AG09309 (cell line): ENCODE data around the gene RBM11.

Experiments
- DNase-seq: peaks from one replicate; pipeline ENCODE4 v3.0.0-alpha.2; 2010; ENCODE audit warnings: low read depth
- H3K4me3 ChIP-seq: 2 replicates; pipeline ENCODE4 v1.5.1; 2011; ENCODE audit warnings: mild to moderate bottlenecking, low read depth, low read length, moderate library complexity; ENCODE audit not compliant: control insufficient read depth
- TF ChIP-seq, protein P1 (sequence below): IDR thresholded peaks from 2 replicates; pipeline ENCODE4 v1.5.1; 2011; ENCODE audit warnings: mild to moderate bottlenecking, low read depth, low read length, inconsistent platforms; ENCODE audit not compliant: insufficient read depth, control insufficient read depth; ENCODE audit errors: missing control alignments

RBM11 gene

DNA sequence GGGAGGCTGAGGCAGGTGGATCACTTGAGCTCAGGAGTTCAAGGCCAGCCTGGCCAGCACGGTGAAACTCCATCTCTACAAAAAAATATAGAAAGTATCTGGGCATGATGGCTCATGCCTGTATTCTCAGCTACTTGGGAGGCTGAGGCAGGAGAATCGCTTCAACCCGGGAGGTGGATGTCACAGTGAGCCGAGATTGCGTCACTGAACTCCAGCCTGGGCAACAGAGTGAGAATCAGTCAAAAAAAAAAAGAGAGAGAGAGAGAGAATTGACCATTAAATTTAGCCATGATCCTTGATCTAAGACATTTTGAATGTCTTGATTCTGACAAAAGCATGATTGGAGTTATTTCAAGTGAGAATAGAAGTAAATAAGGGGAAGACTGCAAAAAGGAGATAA lies 19.1 kb downstream of the RBM11 start:
- TF ChIP-seq, protein P1, sequence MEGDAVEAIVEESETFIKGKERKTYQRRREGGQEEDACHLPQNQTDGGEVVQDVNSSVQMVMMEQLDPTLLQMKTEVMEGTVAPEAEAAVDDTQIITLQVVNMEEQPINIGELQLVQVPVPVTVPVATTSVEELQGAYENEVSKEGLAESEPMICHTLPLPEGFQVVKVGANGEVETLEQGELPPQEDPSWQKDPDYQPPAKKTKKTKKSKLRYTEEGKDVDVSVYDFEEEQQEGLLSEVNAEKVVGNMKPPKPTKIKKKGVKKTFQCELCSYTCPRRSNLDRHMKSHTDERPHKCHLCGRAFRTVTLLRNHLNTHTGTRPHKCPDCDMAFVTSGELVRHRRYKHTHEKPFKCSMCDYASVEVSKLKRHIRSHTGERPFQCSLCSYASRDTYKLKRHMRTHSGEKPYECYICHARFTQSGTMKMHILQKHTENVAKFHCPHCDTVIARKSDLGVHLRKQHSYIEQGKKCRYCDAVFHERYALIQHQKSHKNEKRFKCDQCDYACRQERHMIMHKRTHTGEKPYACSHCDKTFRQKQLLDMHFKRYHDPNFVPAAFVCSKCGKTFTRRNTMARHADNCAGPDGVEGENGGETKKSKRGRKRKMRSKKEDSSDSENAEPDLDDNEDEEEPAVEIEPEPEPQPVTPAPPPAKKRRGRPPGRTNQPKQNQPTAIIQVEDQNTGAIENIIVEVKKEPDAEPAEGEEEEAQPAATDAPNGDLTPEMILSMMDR = no peak
- H3K4me3 ChIP-seq = no peak overlapping the region

DNA sequence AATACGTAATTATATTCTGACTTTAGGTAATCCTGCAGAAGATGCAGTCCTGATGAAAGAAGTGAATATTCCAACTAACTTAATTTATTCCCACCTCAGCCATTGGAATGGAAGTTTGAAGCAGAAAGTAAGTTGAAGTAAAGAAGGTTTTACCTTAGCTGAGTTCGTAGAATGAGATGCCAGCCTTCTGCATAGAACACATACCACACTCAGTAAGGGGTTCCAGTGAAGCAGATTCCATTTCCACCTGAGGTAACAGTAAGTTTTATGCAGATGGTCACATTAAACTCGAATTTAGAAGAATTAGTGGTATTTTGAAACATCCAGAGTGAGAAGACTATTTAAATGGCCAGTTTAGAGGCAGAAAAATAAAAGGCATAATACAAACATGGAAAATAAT lies 20.2 kb downstream of the RBM11 start:
- no peak for DNase-seq
- H3K4me3 ChIP-seq = no peak overlapping the region

More for the DNA sequence above, 19.1 kb downstream of the RBM11 start:
- DNase-seq = no peak

DNA sequence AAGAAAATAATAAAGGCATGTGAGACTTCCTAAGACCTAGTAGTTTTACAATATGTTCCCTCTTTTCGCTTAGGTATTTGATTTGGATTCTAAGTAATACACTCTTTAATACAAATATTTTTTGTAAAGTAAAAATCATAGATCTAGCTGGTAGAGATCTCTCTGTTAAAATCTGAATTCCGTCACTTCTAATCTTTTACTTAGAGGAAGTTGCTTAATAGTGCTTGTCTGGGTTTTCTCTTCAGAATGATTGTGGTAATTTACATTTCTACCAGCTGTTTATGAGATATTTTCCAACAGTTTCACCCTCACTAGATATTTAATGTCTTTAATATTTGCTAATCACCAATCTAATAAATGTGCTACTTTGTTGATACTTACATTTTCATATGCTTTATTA lies 23.3 kb downstream of the RBM11 start:
- TF ChIP-seq, protein P1 = no peak
- DNase-seq = no peak
- H3K4me3 ChIP-seq = no peak overlapping the region

More for the DNA sequence above, 20.2 kb downstream of the RBM11 start:
- TF ChIP-seq, protein P1 = no peak

DNA sequence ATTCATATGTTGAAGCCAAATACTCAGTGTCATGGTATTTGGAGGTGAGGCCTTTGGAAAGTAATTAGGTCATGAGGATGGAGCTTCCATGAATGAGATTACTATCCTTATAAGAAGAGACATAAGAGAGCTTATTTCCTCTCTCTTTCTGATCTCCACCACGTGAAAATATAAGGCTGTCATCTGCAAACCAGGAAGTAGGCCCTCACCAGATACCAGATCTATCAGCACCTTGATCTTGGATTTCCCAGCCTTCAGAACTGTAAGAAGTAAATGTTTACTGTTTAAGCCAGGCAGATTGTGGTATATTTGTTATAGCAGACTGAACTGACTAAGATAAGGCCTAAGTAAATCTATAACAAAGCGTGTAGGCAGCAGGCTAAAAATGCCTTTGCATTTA lies 25.3 kb downstream of the RBM11 start:
- DNase-seq = no peak
- TF ChIP-seq, protein P1 = no peak
- no peak overlapping the region for H3K4me3 ChIP-seq

DNA sequence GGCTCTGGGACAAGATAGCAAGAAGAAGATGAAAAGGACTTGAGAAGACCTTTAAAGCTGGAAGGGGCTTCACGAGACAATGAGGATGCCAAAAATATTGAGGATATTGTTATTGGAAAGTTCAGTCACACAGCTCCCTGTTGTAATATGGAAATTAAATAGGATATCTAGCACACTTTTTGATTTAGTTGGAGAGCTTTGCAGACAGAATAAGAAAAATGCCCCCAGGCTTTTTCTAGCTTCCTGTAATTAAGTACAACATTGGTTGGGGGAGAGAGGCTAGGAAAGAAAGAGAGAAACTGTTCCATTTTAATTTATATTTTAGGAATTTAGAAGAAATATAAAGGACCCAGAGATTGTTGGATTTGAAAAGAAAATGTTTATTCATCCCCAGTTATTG lies 27.5 kb downstream of the RBM11 start:
- no peak for DNase-seq
- no peak overlapping the region for H3K4me3 ChIP-seq
- TF ChIP-seq, protein P1 = no peak

DNA sequence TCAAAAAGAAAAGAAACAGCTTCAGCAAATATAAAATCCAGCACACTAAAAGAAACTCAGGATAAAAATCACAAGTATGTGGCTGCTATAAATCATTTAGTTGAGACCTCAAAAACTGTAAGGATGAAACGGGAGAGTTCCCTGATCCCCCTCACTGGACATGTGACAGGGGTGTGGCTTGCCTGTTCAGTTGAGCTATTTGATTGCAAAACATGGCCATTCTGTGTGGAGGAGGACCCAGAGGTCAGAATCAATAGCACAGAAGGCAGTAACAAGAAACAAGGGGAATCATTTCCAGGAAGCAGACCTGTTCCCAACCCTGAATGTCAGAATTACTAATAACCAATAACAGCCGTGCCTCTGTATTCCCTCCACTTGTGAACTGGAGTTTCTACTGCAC lies 27.9 kb downstream of the RBM11 start:
- TF ChIP-seq, protein P1 = no peak
- no peak for DNase-seq
- H3K4me3 ChIP-seq = no peak overlapping the region

DNA sequence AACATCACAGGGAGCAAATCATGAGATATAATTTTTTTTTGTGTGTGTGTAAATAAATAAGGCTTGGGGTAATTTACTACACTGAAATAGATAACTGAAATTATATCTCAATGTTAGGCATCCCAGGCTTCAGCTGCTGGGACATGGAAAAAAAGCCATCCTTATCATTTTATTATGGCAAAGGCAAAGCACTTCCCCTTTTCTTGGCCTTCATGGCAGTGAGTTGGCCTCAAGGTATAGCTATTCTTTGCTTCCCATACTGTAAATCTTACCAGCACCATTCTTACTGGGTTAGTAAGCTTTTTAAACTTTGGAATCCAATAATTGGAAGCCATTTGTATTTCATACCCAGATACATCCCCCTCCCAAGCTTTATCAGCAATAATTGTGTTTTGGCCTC lies 29.0 kb downstream of the RBM11 start:
- DNase-seq = no peak
- TF ChIP-seq, protein P1 = no peak
- H3K4me3 ChIP-seq = no peak overlapping the region
